Fibroblast of lung (primary cell): Measurements from ENCODE around the gene SRSF11. TPM values are rescaled to one million over a fixed set of nuclear protein-coding genes. Genes with fewer than 3 reads are reported as not detected.
A peak's percentile ranks its signal among the peaks of the same experiment; 100 is the strongest.

Experiments
- DNase-seq, 2 donors: peaks; one replicate each; pipeline versions ENCODE4 v3.0.0 to v3.0.0-alpha.2; 2010; ENCODE audit warnings: low read depth in 2 of 2
- H2AFZ ChIP-seq: 2 replicates; pipeline ENCODE4 v1.5.1; 2012; ENCODE audit warnings: low read length, control low read depth, inconsistent platforms
- H3K27ac ChIP-seq: 2 replicates; pipeline ENCODE4 v1.5.1; 2011; ENCODE audit warnings: low read length, control low read depth; ENCODE audit not compliant: insufficient read depth
- H3K27me3 ChIP-seq: 2 replicates; pipeline ENCODE4 v1.5.1; 2011; ENCODE audit warnings: mild to moderate bottlenecking, low read length; ENCODE audit not compliant: control insufficient read depth, insufficient read depth
- H3K36me3 ChIP-seq: 2 replicates; pipeline ENCODE4 v1.5.1; 2011; ENCODE audit warnings: low read length; ENCODE audit not compliant: control insufficient read depth, insufficient read depth
- H3K4me1 ChIP-seq: 2 replicates; pipeline ENCODE4 v1.5.1; 2011; ENCODE audit warnings: low read length; ENCODE audit not compliant: control insufficient read depth, insufficient read depth; ENCODE audit errors: extremely low read depth
- H3K4me2 ChIP-seq: 2 replicates; pipeline ENCODE4 v1.5.1; 2011; ENCODE audit warnings: low read length, control low read depth; ENCODE audit not compliant: insufficient read depth; ENCODE audit errors: extremely low read depth
- H3K4me3 ChIP-seq, 4 experiments: fragments of 200-600 bp in 1 of 4; sonication (generic) in 1 of 4; replicated peaks in 1 of 4; 2 replicates each; pipeline ENCODE4 v1.5.1; 2011 to 2016; ENCODE audit warnings: low read length in 4 of 4, low read depth in 3 of 4, mild to moderate bottlenecking in 3 of 4, control low read depth in 2 of 4, inconsistent platforms in 1 of 4, mixed read lengths in 1 of 4; ENCODE audit not compliant: insufficient read depth in 1 of 4; ENCODE audit errors: control extremely low read depth in 1 of 4
- H3K79me2 ChIP-seq: 2 replicates; pipeline ENCODE4 v1.5.1; 2012; ENCODE audit warnings: mild to moderate bottlenecking, low read length, inconsistent platforms; ENCODE audit not compliant: control insufficient read depth, insufficient read depth
- H3K9ac ChIP-seq: 2 replicates; pipeline ENCODE4 v1.5.1; 2011; ENCODE audit warnings: mild to moderate bottlenecking, low read length, control low read depth; ENCODE audit not compliant: insufficient read depth
- H3K9me3 ChIP-seq: 2 replicates; pipeline ENCODE4 v1.5.1; 2012; ENCODE audit warnings: low read depth, low read length; ENCODE audit not compliant: control insufficient read depth, insufficient read depth
- H4K20me1 ChIP-seq: 2 replicates; pipeline ENCODE4 v1.5.1; 2011; ENCODE audit warnings: low read length; ENCODE audit not compliant: control insufficient read depth, insufficient read depth; ENCODE audit errors: extremely low read depth
- EZH2 ChIP-seq: IDR thresholded peaks from 2 replicates; pipeline ENCODE4 v1.5.1; 2012; ENCODE audit warnings: low read length, control low read depth, mild to moderate bottlenecking; ENCODE audit errors: missing control alignments
- polyA plus RNA-seq, 2 donors: library from polyadenylated mRNA; depleted of rRNA in 1 of 2; stranded (reverse) in 1 of 2; unstranded in 1 of 2; fragments of >200 nt; gene quantifications; 2 replicates each; pipeline ENCODE4 v1.2.1, GENCODE V29; 2011 to 2012; ENCODE audit warnings: missing spikeins in 1 of 2
- total RNA-seq: library from RNA; depleted of rRNA; stranded (reverse); fragments of >200 nt; gene quantifications from 2 replicates; pipeline ENCODE4 v1.2.1, GENCODE V29; 2014
- TF ChIP-seq, protein P1 (sequence below), 2 donors: IDR thresholded peaks in 1 of 2; conservative IDR thresholded peaks in 1 of 2; 1 replicate in 1 of 2; 2 replicates in 1 of 2; pipeline ENCODE4 v1.5.1; 2011 to 2012; ENCODE audit warnings: low read length in 2 of 2, control low read depth in 1 of 2, inconsistent platforms in 1 of 2, low read depth in 1 of 2, mild to moderate bottlenecking in 1 of 2

SRSF11 gene
- total and polyA plus RNA-seq, 2 donors (not counting 1 experiment from before 2014, with no cell fraction given), result 139 to 163 TPM

DNA sequence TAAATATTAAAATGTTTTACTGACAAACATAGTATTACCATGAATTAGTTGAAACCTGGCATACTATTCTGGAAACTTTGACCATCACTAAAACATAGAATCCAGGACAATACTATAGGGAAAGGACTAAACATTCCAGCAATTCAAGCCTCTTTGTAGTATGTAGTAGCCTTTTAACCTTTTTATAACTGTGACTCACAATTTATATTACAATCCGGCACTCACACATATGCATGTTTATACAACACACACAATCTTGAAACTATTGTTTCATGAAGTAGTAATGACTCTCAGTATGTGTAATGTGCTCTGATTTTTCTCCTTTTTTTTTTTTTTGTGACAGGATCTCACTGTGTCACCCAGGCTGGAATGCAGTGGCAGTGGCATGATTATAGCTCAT is 69.0 kb downstream of the SRSF11 start:
- no peak for TF ChIP-seq EZH2
- TF ChIP-seq, protein P1, sequence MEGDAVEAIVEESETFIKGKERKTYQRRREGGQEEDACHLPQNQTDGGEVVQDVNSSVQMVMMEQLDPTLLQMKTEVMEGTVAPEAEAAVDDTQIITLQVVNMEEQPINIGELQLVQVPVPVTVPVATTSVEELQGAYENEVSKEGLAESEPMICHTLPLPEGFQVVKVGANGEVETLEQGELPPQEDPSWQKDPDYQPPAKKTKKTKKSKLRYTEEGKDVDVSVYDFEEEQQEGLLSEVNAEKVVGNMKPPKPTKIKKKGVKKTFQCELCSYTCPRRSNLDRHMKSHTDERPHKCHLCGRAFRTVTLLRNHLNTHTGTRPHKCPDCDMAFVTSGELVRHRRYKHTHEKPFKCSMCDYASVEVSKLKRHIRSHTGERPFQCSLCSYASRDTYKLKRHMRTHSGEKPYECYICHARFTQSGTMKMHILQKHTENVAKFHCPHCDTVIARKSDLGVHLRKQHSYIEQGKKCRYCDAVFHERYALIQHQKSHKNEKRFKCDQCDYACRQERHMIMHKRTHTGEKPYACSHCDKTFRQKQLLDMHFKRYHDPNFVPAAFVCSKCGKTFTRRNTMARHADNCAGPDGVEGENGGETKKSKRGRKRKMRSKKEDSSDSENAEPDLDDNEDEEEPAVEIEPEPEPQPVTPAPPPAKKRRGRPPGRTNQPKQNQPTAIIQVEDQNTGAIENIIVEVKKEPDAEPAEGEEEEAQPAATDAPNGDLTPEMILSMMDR (conservative IDR thresholded peaks at IDR 0.05 in 1 of 2, IDR thresholded peaks at IDR 0.05 in 1 of 2; ENCODE audit: low read depth in 1 of 2, low read length in 2 of 2), result no peak
- Histone ChIP-seq H4K20me1 (no peaks in the 10 kb centered on the region), H3K4me3 (no peak overlapping the region), H3K27ac (no peak overlapping the region), H3K79me2 (no peaks in the 10 kb centered on the region), H3K4me2 (no peak overlapping the region), H3K27me3 (no peaks in the 10 kb centered on the region), H3K4me1 (no peaks in the 10 kb centered on the region), H3K36me3 (no peaks in the 10 kb centered on the region), H2AFZ (no peak overlapping the region), H3K9me3 (no peaks in the 10 kb centered on the region), H3K9ac (no peak overlapping the region)
- peak; percentile 36 to 44 for DNase-seq

DNA sequence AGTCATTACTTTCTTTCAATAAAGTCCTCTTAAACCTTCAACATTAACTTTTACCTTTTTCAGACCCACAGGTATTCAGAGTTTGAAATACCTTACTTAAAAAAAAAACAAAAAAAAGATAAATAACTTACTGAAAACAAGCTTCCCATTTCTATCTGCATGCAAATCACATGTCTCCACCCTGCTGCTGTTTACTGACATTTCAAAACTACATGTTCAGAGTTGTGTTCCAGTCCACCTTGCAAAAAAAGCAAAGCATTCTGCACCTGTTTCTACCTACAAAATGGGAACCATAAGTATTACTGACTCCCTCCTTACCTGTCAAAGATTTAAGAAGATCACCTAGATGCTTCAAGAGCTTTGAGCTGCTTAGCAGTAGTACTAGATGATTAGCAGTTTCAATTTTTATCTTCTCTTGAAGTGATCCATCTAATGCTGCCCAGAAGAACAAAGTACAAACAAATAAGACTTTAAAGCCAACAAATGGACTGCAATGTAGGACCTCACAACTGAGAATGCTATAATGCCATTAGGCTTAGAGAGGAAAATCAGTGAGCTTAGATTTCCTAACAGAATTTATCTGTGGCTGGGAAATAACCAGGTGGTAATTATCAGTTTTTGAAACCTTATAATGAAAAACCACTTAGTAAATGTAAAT is 72.1 kb downstream of the SRSF11 start:
- no peaks in the 10 kb centered on the region for H4K20me1 ChIP-seq
- no peak overlapping the region for H3K4me2 ChIP-seq
- no peaks in the 10 kb centered on the region for H3K9me3 ChIP-seq
- no peak for TF ChIP-seq EZH2
- TF ChIP-seq, protein P1 (conservative IDR thresholded peaks at IDR 0.05 in 1 of 2, IDR thresholded peaks at IDR 0.05 in 1 of 2; ENCODE audit: low read depth in 1 of 2, low read length in 2 of 2), result no peak
- H3K4me3 ChIP-seq, result no peak overlapping the region
- H2AFZ ChIP-seq, result no peak overlapping the region
- no peak for DNase-seq
- H3K27ac ChIP-seq, result no peak overlapping the region
- no peaks in the 10 kb centered on the region for H3K4me1 ChIP-seq
- no peak overlapping the region for H3K9ac ChIP-seq
- no peaks in the 10 kb centered on the region for H3K27me3 ChIP-seq
- no peaks in the 10 kb centered on the region for H3K36me3 ChIP-seq
- no peaks in the 10 kb centered on the region for H3K79me2 ChIP-seq

DNA sequence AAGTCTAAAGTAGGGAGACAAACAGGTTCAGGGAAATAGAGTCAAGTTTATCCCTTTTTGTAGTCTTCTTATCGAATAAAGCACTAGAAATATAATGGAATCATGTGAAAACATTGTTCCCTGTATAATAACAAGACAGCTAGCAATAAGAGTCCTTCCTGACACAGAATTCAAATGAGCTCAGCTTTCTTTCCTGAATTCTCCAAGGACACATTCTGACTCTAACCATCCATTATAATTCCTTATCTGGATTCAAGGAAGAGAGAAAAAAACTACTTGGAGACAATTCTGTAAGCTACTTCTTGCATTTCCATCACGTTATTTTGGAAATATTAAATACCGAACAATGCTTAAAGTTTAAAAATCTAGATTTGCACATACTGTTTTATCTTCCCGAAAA is 74.6 kb downstream of the SRSF11 start:
- Histone ChIP-seq H3K79me2 (no peaks in the 10 kb centered on the region), H3K36me3 (no peaks in the 10 kb centered on the region), H3K4me1 (no peaks in the 10 kb centered on the region), H4K20me1 (no peaks in the 10 kb centered on the region), H3K27me3 (no peaks in the 10 kb centered on the region), H3K4me3 (no peak overlapping the region), H3K27ac (no peak overlapping the region), H2AFZ (no peak overlapping the region), H3K9me3 (no peaks in the 10 kb centered on the region), H3K9ac (no peak overlapping the region), H3K4me2 (no peak overlapping the region)
- TF ChIP-seq, protein P1 (conservative IDR thresholded peaks at IDR 0.05 in 1 of 2, IDR thresholded peaks at IDR 0.05 in 1 of 2; ENCODE audit: low read depth in 1 of 2, low read length in 2 of 2), result no peak
- no peak for TF ChIP-seq EZH2
- no peak for DNase-seq
